Amygdala (tissue), 56 donors: ENCODE data around the gene SNX22.

Source experiments
- DNase-seq, 56 donors: peaks; one replicate each; lab custom pipeline; 2025; lab: John Stamatoyannopoulos, UW

SNX22 gene

DNA sequence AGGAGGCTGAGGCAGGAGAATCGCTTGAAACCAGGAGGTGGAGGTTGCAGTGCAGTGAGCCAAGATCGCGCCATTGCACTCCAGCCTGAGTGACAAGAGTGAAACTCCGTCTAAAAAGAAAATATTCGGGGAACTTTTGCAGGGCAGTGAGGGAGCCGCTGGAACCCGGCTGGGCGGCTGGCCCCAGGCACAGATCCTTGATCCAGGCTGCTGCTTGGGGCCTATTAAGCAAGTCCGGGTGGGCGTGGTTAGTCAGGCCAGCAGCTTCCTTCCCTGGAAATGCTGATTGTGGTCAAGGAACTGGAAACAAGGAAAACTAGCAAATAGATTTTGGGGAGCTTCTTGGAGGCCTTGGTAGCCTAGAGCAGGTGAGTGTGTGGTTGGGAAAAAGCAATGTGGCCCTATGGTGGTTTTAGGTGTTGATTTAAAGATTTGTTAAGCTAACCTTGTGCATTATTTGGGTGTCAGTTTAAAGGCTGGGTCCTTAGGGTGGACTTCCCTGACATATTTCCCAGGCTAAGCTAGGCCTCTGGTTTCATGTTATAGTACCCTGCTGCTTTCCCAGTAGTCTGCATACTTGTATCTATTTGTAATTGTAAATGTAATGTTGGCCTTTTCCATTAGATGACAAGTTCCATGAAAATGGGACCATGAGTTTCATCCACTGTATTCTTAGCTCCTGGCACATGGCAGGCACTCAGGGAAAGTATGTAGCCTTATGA lies 17.7 kb upstream of the SNX22 start:
- peak in 1 of 56 donors; percentile 21 for DNase-seq

DNA sequence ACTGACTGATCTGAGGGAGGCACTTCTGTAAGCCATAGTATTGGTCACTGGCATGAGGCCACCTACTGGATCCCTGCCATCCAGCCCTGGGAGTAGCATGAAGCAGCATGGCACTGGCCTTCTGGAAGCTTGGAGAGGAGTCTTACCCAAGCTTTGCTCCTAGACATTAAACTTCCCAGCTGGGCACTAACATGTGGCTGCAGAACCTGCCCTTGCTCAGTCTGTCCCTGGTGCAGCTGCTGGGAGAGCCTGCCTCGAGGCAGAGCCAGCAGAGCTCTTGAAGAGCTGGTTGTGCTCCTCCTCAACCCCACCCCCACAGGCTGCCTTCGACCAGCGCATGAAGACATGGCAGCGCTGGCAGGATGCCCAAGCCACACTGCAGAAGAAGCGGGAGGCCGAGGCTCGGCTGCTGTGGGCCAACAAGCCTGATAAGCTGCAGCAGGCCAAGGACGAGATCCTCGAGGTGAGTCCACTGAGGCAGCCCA lies 17.1 kb upstream of the SNX22 start:
- DNase-seq = peak in 46 of 56 donors; percentile 26 to 92 (median 68)

DNA sequence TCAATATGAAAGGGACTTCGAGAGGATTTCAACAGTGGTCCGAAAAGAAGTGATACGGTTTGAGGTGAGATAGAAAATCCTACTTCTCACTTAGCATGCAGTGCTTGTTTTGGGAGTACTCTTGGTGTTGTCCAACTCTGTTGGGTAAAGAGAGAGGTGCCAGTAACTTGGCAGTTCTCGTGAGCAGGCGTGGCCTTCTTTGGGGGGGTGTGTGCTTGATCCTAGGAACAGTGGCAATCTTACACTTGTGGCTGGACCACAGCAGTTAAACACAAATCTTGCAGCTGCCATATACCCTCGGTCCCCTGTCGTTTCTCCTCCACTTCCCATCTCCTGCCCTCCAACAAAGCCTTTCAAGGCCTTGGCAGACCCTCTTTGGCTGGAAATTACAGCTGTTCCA lies 15.2 kb upstream of the SNX22 start:
- no peak for DNase-seq

DNA sequence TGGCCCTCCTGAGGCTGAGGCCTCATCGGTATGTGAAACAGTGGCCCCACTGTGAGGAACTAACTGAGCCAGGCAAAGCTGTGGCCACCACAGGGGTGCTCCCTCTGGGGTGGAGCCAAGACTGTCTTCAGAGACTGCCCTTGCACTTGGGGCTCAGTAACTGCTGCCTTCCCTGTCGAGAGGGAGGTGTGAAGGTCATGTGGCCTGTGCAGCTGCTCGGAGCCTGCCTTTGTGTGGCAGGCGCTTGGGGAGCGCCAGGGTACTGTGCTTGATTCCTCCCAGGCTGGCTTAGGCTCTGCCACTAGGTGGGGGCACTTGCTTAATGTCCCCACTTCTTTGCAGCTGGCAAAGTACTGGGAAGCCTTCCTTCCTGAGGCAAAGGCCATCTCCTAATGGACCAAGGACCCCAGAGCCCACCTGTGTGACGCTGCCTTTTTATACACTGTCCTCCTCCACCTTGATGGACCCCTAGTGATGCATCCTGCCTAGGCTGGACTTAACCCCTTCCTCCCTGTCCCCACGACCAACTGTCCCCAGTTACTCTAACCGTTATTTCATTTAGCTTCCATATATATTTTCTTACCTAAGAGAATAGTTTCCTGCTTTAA lies 14.2 kb upstream of the SNX22 start:
- DNase-seq = peak in 28 of 56 donors; percentile 22 to 69 (median 48)

DNA sequence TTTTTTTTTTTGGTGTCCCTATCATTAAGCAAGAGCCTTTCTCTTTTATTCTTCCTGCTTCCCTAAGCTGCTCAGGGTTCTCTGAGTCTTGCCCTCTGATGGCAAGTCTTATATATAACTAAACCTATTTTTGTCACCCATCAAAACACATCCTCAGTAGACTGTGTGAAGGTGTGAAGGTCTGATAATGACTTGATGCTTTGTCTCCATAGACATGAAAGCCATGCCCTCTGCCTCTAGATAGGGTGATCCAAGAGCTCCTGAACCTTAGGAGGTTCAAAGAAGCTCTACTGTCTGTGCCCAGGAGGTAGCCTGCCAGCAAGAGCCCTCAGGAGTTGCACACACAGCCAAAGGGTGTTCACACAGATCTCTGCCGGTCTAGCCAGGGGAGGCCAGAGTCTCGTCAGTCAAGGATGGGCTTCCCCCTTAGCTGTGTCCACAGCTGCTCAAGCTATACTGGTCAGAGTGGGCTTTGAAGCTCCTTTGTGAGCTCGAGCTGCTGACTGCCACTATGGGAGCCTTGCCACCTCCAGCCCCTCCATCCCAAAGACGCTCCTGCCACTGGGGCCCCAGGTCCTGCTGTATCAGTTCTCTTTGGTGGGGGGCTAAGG lies 13.1 kb upstream of the SNX22 start:
- DNase-seq = no peak

DNA sequence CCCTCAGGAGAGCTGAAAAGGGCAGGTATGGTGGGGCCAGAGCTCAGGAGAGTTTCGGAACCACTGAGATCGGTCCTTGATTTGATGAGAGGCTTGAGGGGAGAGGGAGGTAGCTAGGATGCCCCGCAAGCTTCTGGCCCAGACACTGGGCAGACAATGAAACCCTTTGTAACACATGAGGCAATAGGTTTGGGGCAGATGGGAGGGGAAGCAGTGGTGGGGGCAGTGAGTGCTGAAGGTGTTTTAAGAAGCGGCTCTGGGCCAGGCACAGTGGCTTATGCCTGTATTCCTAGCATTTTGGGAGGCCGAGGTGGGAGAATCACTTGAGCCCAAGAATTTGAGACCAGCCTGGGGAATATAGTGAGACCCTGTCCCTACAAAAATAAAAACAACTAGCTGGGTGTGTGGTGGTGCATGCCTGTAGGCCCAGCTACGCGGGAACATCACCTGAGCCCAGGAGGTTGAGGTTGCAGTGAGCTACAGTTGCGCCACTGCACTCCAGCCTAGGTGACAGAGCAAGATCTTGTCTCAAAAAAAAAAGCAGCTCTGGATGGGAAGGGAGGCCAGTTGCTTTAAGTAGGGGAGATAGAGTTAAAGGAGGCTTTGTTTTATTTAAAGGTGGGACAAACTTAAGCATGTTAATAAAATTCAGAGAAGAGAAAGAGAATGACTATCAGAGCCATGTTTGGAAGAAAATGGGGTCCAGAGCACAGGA lies 9.6 kb upstream of the SNX22 start:
- peak in 11 of 56 donors; percentile 19 to 48 (median 32) for DNase-seq

DNA sequence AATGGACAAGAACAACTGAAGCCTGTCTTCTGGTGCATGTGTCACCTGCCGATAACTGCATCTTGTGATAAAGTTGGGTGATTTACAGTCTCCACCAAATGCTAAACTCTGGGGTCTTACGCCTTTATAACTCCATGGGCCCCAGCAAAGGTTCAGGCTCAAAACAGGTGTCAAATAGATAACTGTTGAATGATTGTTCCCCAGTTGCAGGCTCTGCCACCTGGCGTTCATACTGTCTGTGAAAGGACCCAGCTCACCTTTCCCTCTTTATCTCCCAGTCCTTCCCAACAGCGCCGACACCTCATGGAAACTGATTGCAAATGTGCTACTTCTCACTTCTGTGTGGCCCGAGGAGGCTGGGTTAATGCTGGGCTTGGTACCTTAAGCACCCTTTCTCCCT lies 8.3 kb upstream of the SNX22 start:
- DNase-seq = no peak

DNA sequence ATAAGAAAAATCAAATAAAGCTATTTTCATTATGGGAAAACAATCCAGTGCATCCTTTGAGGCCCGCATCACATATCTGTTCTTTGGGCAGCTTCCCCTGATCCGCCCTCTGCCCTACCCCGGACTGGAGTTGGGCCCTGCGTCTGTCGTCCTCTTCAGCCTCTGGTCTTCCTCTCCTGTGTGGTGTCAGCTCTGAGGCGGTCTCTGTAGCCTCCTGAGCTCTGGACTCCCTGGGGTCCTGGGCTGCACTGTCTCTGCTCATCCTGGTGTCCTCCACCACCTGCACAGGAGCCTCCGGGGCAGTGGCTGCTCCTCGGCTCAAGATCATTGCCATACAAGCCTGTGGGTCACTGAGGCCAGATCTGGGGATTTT lies 7.4 kb upstream of the SNX22 start:
- DNase-seq = no peak

DNA sequence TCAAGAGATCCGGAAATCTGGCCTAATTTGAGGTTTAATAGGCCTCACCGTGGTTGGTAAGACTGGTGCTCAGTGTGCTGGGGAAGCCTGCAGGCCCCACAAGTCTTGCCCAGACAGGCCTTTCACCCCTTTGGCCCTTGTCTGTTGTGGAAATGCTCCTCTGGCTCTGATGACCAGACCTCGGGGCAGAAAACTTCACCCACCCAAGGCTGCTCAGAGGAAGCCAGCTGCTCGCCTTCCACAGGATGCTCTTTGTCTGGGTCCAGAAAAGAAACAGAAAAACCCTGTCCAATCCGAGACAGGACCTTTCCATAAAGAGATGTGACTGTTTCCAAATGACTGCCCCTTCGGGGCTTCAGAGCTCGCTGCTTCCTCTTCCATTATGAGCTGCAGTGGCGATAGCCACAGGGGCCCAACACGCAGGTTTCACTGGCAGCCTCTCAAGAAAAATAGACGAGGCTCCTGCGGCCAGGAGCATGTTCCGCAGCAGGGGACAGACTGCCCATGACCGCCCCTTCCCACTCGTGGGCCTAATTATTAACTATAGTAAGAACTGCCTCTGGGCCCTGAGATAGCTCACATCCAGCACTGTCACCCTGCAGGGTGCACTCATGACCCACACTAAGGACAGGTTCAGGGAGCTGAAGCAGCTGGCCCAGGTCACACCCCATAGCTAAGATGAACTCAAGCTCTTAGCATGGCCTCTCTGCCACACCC lies 6.8 kb upstream of the SNX22 start:
- peak in 22 of 56 donors; percentile 26 to 73 (median 44) for DNase-seq

DNA sequence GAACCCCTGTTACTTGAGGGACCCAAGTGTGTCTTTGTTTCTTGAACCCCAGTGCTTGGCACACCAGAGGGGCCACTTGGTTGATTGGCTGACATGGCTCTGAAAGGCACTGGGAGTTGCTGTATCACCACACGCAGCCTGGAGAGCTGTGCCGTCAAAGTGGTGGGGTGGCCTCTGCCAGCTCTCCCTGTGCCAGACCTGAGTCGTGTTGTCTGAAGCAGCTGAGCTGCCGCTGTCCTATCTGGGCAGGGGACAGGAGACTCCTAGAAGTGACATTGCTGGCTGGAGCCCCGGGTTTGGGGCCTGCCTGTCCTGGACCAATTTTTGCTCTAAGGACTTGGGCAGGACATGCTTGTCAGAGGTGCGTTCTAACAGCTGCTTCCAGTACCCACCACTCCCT lies 5.5 kb upstream of the SNX22 start:
- DNase-seq = peak in 2 of 56 donors; percentile 28 to 32

DNA sequence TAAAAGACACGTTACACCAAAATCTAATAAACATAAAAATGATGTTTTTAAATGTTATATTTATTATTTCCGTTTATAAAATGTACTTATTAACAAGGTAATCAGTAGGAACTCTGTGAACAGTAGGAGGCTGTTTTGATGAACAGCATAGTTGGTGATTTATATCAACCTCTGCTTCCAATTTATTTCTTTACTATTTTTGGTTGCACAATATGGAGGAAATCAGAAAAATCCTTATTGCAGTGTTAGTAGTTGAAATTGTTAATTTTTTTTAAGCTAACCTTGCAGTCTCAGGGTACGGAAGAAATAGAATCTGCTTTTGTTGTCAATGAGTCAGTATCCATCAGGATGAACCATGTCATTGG lies 5.0 kb upstream of the SNX22 start:
- no peak for DNase-seq

DNA sequence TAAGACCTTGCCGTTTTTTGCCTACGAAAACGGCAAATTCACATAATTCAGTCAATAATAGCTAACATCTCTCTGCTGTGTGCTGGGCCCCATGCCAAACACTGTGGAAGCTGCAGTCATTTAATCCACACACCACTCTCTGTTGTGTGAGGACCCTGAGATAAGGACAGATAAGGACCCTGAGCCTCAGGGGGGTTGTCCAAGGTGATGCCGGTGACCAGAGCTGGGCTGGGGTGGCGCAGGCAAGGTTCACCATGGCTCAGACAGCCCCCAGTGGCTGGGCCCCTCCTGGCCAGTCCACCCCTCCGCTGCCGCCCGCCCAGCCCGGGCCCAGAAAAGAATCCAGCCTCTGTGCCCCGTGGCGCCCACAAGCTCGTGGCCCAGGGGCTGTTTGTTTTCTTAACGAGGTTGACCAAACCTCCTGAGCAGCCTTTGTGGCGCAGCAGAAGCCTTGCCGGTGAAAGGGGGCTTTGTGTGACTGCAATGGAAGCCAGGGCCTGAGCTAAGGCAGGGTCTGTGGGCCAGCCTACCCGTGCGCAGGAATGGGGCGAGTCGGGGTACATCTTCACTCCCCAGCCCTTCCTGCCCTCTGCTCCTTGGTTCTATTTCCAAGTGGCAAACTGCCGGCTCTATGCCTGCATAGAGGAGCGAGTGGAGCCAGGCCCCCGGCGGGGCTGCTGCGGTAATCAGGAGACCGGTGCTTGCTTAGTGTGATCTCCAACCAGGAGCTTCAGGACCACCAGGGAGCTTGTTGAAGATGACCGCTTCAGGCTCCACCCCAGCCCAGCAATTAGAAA lies 4.4 kb upstream of the SNX22 start:
- DNase-seq = peak in 32 of 56 donors; percentile 17 to 68 (median 53)

DNA sequence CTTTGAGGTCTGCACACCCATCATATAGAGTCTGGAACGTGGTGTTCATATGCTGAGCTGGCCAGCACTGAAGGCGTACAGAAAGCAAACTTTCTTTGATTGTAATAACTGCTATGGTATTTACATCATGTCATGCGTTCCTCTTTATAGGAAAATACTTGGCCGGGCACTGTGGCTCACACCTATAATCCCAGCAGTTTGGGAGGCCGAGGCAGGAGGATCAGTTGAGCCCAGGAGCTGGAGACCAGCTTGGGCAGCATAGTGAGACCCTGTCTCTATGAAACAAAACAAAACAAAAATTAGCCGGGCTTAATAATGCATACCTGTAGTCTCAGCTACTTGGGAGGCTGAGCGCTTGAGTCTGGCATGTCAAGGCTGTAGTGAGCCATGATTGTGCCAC lies 3.4 kb upstream of the SNX22 start:
- DNase-seq = no peak

DNA sequence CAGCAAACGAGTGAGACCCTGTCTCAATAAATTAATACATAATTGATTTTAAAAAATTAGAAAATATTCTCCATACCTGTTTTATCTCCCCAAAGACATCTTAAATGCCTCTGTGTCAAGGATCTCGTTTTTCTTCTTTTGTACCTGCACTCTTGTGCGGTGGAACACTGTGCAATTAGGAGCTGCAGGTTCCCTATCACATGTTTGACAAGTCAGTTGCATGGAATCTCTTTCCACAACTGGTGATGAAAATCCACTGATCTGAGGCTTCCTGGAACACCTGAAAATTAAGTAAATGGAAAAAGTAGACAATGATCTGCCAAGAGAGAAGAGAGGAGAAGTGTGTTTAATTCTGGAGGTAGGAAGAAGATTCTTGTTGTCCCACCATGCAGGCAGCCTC lies 3.0 kb upstream of the SNX22 start:
- DNase-seq = no peak

DNA sequence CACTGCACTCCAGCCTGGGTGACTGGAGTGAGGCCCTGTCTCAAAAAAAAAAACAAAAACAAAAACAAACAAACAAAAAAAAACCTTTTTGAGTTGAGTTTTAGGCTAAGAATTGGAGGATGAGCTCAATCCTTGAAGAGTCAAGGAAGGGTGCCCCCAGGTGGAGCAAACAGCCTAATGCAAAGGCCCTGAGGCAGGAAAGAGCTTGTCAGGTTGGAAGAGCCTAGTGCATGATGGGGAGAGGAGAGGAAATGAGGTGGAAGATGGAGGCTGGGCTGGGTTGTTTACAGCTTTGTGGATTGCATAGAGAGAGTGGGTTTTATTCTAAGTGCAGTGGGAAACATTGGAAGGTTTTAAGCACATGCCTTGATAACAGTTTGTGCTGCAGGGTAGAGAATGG lies 2.1 kb upstream of the SNX22 start:
- peak in 3 of 56 donors; percentile 17 to 31 (median 27) for DNase-seq

DNA sequence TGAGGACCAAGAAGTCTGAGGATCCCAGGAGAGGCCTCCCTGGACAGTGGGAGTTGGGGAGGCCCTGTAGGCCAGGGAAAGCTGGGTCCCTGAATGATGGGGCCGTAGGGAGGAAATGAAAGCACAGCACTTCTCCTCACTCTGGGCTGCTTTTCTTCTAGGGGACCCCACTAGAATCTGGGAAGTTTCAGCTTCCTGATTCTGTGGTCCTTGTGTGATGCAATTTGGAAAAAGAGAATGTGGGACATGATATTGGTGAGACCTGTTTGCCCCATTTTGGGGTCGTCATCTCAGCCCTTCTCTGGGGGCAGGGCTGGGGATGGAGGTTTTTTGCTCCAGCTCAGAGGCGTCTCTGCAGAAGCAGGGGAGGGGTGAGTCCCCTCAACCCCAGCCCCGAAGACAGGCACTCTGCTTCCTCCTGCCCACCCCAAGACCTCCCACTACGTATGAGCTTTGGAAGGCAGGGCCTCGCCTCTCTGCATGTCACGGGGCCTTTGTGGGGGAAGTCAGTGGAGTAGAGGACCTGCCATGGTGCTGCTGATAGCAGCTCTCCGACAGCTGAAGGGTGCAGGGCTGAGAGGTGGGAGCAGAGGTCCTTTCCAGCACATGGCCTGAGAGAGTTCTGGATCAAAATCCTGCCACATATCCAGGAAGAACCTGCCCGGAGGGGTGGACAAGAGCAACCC lies 1.5 kb upstream of the SNX22 start:
- DNase-seq = peak in 6 of 56 donors; percentile 22 to 43 (median 36)

DNA sequence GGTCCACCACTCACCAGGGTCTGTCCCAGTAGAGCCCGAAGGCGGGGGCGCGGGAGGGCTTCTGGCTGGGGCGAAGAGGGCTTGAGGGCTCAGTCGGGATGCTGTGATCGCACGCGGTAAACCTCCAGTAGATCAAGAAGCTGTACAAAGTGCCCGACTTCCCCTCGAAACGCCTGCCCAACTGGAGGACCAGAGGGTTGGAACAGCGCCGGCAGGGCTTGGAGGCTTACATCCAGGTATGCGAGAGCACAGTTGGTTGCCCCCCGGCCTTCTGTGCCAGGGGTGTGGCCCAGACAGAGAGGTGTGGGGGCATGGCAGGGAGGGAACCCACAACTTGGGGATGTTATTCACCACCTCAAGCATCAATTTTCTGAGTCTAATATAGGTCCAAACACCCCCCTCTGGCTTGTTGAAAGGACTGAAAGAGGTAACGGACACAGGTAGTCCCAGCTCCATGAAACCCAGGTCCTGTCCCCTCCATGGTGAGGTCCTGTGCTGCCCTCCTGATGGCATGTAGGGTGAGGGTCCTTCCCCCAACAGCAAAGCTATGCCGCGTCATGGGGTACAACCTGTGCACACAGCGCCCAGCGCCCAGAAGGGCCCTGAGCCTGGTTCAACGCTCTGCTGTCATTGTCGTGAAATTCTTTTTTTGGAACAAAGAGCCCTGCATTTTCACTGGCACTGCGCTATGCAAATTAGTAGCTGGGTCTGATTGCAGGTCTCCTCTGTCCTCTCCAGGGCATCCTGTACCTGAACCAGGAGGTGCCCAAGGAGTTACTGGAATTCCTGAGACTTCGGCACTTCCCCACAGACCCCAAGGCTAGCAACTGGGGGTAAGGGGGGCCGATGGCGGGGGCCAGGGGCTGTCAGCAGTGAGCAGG lies 1.2 kb downstream of the SNX22 start:
- DNase-seq = no peak
